K562 (cell line): ENCODE data around the gene GPR176. TPM values are rescaled to one million over a fixed set of nuclear protein-coding genes. Genes with fewer than 3 reads are reported as not detected.

Source experiments
- CEBPZ ChIP-seq: fragments of 150-350 bp; IDR thresholded peaks from 2 replicates; pipeline ENCODE4 v1.6.1; 2014; ENCODE audit warnings: low read depth, mild to moderate bottlenecking, low read length, borderline replicate concordance
- FOXJ3 ChIP-seq: sonication (generic); formaldehyde crosslinking; IDR thresholded peaks from 2 replicates; pipeline ENCODE4 v1.4.0; 2020; ENCODE audit warnings: mild to moderate bottlenecking, missing genetic modification reagents
- IRF1 ChIP-seq: sonication (generic); formaldehyde crosslinking; IDR thresholded peaks from 2 replicates; pipeline ENCODE4 v1.8.0; 2022; ENCODE audit warnings: missing genetic modification reagents, mild to moderate bottlenecking, borderline replicate concordance
- NFATC3 ChIP-seq: fragments of 450-650 bp; IDR thresholded peaks from 2 replicates; pipeline ENCODE4 v1.6.1; 2017; ENCODE audit warnings: mild to moderate bottlenecking
- NFIC ChIP-seq: fragments of 450-650 bp; IDR thresholded peaks from 2 replicates; pipeline ENCODE4 v1.6.1; 2017; ENCODE audit warnings: mild to moderate bottlenecking, inconsistent platforms
- PHF8 ChIP-seq: fragments of 200-600 bp; sonication (generic); IDR thresholded peaks from 2 replicates; pipeline ENCODE4 v1.6.1; 2012; ENCODE audit warnings: mixed run types, mild to moderate bottlenecking, inconsistent platforms, low read length, moderate library complexity, borderline replicate concordance
- RBM25 ChIP-seq: fragments of 200-400 bp; formaldehyde crosslinking; IDR thresholded peaks from 2 replicates; pipeline ENCODE4 v1.6.1; 2018; ENCODE audit warnings: low read length, low read depth, moderate library complexity; ENCODE audit not compliant: severe bottlenecking
- ZFP30 ChIP-seq: fragments of 250-450 bp; sonication (Bioruptor Pico); IDR thresholded peaks from 2 replicates; pipeline ENCODE4 v1.8.0; 2022; ENCODE audit warnings: moderate library complexity, mild to moderate bottlenecking, inconsistent platforms, borderline replicate concordance
- ZFX ChIP-seq: sonication (generic); formaldehyde crosslinking; IDR thresholded peaks from 2 replicates; pipeline ENCODE4 v1.8.0; 2022; ENCODE audit warnings: mild to moderate bottlenecking, missing genetic modification reagents, moderate library complexity
- ZNF143 ChIP-seq: sonication (generic); formaldehyde crosslinking; IDR thresholded peaks from 2 replicates; pipeline ENCODE4 v1.9.0; 2022; ENCODE audit warnings: mild to moderate bottlenecking, missing genetic modification reagents
- ZNF57 ChIP-seq: fragments of 450-650 bp; formaldehyde crosslinking; IDR thresholded peaks from 2 replicates; pipeline ENCODE4 v1.4.0; 2020; ENCODE audit warnings: mild to moderate bottlenecking, moderate library complexity
- ZNF583 ChIP-seq: fragments of 250-450 bp; sonication (Bioruptor Pico); IDR thresholded peaks from 2 replicates; pipeline ENCODE4 v1.4.0; 2020
- polyA plus RNA-seq, 8 experiments: library from polyadenylated mRNA; depleted of rRNA in 4 of 8; stranded (reverse) in 5 of 8; unstranded in 3 of 8; fragments of >200 nt; fragmentation: Nextera tagmentation in 2 of 8; fragmentation: Illumina TruSeq in 1 of 8; extraction: Ambion mirVana in 2 of 8; extraction: Trizol in 1 of 8; gene quantifications; 2 replicates each; pipeline versions ENCODE4 v1.2.1 to v1.2.3, GENCODE V29; 2011 to 2014; ENCODE audit warnings: inconsistent platforms in 1 of 8, missing spikeins in 1 of 8
- total RNA-seq, 7 experiments: library from RNA; depleted of rRNA in 6 of 7; stranded (reverse); fragments of >200 nt in 6 of 7; fragmentation: Illumina TruSeq in 2 of 7; extraction: Trizol in 2 of 7; gene quantifications; 2 replicates each; pipeline versions ENCODE4 v1.2.1 to v1.2.3, GENCODE V29; 2011 to 2021; ENCODE audit warnings: low replicate concordance in 1 of 7
- TF ChIP-seq, protein P1 (sequence below): fragments of 250-450 bp; sonication (Bioruptor Pico); IDR thresholded peaks from 2 replicates; pipeline ENCODE4 v1.8.0; 2021; ENCODE audit warnings: moderate library complexity, mild to moderate bottlenecking, inconsistent platforms
- TF ChIP-seq, protein P2 (sequence below): sonication (generic); formaldehyde crosslinking; IDR thresholded peaks from 2 replicates; pipeline ENCODE4 v1.5.0; 2020; ENCODE audit warnings: missing genetic modification reagents

GPR176 gene
- total and polyA plus RNA-seq, 9 of the 15 experiments (the other 6 are each of a cell fraction or from before 2014, with no cell fraction given), result 0.03 to 1.2 (median 0.76) TPM

GRCh38 chr15:39920510-39921273, 626 bp upstream of the GPR176 start (continued):
- no peak for TF ChIP-seq CEBPZ
- TF ChIP-seq IRF1 (CRISPR knock-in tag), result no peak
- peak; percentile 78 for TF ChIP-seq ZFX (CRISPR knock-in tag)
- no peak for TF ChIP-seq ZNF143 (CRISPR knock-in tag)
- peak; percentile 54; the same call in 1 of the 2 replicates for TF ChIP-seq NFIC
- TF ChIP-seq ZNF57 (CRISPR knock-in tag), result no peak
- no peak for TF ChIP-seq ZFP30 (CRISPR knock-in tag)
- TF ChIP-seq, protein P1, sequence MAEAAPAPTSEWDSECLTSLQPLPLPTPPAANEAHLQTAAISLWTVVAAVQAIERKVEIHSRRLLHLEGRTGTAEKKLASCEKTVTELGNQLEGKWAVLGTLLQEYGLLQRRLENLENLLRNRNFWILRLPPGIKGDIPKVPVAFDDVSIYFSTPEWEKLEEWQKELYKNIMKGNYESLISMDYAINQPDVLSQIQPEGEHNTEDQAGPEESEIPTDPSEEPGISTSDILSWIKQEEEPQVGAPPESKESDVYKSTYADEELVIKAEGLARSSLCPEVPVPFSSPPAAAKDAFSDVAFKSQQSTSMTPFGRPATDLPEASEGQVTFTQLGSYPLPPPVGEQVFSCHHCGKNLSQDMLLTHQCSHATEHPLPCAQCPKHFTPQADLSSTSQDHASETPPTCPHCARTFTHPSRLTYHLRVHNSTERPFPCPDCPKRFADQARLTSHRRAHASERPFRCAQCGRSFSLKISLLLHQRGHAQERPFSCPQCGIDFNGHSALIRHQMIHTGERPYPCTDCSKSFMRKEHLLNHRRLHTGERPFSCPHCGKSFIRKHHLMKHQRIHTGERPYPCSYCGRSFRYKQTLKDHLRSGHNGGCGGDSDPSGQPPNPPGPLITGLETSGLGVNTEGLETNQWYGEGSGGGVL, result no peak
- TF ChIP-seq, protein P2, sequence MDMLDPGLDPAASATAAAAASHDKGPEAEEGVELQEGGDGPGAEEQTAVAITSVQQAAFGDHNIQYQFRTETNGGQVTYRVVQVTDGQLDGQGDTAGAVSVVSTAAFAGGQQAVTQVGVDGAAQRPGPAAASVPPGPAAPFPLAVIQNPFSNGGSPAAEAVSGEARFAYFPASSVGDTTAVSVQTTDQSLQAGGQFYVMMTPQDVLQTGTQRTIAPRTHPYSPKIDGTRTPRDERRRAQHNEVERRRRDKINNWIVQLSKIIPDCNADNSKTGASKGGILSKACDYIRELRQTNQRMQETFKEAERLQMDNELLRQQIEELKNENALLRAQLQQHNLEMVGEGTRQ, result peak; percentile 86
- TF ChIP-seq PHF8, result peak; percentile 73
- no peak for TF ChIP-seq ZNF583 (CRISPR knock-in tag)
- TF ChIP-seq RBM25, result no peak
- TF ChIP-seq FOXJ3 (CRISPR knock-in tag), result no peak
- no peak for TF ChIP-seq NFATC3
